GM23338 (cell line): ENCODE measurements around the gene PRIM1. TPM values are rescaled to one million over a fixed set of nuclear protein-coding genes. Genes with fewer than 3 reads are reported as not detected.

Source experiments
- polyA plus RNA-seq: library from polyadenylated mRNA; unstranded; fragments of >200 nt; fragmentation: Nextera tagmentation; extraction: Ambion mirVana; gene quantifications from 2 replicates; pipeline ENCODE4 v1.2.1, GENCODE V29; 2016
- total RNA-seq: library from RNA; depleted of rRNA; stranded (reverse); fragments of >200 nt; shearing (Covaris generic); gene quantifications from 2 replicates; pipeline ENCODE4 v1.2.3, GENCODE V29; 2014; rRNA removed

The PRIM1 gene
- total and polyA plus RNA-seq, 2 experiments from 2014 or later: 67.9 to 73.9 TPM

Other genes with a start within 250 kb of the PRIM1 start
- gene RBMS2, start 230.5 kb downstream of the PRIM1 start, total RNA-seq: 13.1 and 16.8 TPM in 2 replicates
- 4.3 and 9.2 TPM in 2 replicates for gene RBMS2, start 230.5 kb downstream of the PRIM1 start, polyA plus RNA-seq
- gene BAZ2A, start 122.0 kb downstream of the PRIM1 start, total RNA-seq: 89.6 and 109 TPM in 2 replicates
- gene BAZ2A, start 122.0 kb downstream of the PRIM1 start, polyA plus RNA-seq: 111 and 130 TPM in 2 replicates
- gene ATP5F1B, start 106.3 kb downstream of the PRIM1 start, total RNA-seq: 706 and 763 TPM in 2 replicates
- gene ATP5F1B, start 106.3 kb downstream of the PRIM1 start, polyA plus RNA-seq: 956 and 1,001 TPM in 2 replicates
- gene PTGES3, start 64.0 kb downstream of the PRIM1 start, total RNA-seq: 334 and 453 TPM in 2 replicates
- 391 and 442 TPM in 2 replicates for gene PTGES3, start 64.0 kb downstream of the PRIM1 start, polyA plus RNA-seq
- gene NACA, start 27.0 kb downstream of the PRIM1 start, total RNA-seq: 1,081 and 1,279 TPM in 2 replicates
- 2,165 and 2,495 TPM in 2 replicates for gene NACA, start 27.0 kb downstream of the PRIM1 start, polyA plus RNA-seq
- 4.3 and 10.3 TPM in 2 replicates for gene HSD17B6, start 11.0 kb upstream of the PRIM1 start, total RNA-seq
- 2.7 and 5.2 TPM in 2 replicates for gene HSD17B6, start 11.0 kb upstream of the PRIM1 start, polyA plus RNA-seq
- not detected in 2 replicates for gene SDR9C7, start 182.1 kb upstream of the PRIM1 start, total RNA-seq
- 0.12 TPM in 1 of 2 replicates, not detected in the other for gene SDR9C7, start 182.1 kb upstream of the PRIM1 start, polyA plus RNA-seq
- 0.62 and 0.66 TPM in 2 replicates for gene RDH16, start 205.3 kb upstream of the PRIM1 start, total RNA-seq
- 0.28 and 0.52 TPM in 2 replicates for gene RDH16, start 205.3 kb upstream of the PRIM1 start, polyA plus RNA-seq